ENCODE measurements around the gene SNX3.

DNA sequence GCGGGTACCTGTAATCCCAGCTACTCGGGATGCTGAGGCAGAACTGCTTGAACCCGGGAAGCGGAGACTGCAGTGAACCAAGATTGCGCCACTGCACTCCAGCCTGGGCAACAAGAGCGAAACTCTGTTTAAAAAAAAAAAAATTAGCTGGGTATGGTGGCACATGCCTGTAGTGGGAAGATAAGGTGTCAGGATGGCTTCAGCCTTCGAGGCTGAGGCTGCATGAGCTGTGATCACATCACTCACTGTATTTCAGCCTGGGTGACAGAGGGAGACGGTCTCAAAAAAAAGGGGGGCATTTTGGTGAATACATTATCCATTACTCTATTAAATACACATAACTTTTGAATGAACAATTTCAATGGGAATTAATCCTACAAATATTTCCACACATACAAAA is 32.4 kb downstream of the SNX3 start:
- TF ChIP-seq, protein P1, sequence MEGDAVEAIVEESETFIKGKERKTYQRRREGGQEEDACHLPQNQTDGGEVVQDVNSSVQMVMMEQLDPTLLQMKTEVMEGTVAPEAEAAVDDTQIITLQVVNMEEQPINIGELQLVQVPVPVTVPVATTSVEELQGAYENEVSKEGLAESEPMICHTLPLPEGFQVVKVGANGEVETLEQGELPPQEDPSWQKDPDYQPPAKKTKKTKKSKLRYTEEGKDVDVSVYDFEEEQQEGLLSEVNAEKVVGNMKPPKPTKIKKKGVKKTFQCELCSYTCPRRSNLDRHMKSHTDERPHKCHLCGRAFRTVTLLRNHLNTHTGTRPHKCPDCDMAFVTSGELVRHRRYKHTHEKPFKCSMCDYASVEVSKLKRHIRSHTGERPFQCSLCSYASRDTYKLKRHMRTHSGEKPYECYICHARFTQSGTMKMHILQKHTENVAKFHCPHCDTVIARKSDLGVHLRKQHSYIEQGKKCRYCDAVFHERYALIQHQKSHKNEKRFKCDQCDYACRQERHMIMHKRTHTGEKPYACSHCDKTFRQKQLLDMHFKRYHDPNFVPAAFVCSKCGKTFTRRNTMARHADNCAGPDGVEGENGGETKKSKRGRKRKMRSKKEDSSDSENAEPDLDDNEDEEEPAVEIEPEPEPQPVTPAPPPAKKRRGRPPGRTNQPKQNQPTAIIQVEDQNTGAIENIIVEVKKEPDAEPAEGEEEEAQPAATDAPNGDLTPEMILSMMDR (IDR thresholded peaks at IDR 0.05) = no peak
- TF ChIP-seq EP300 (IDR thresholded peaks at IDR 0.05) = no peak
- no peak for TF ChIP-seq POLR2A (IDR thresholded peaks at IDR 0.05)

Data from tibial nerve (tissue), 4 donors.